IMR-90 (cell line): ENCODE data around the gene KCNMA1. TPM values are rescaled to one million over a fixed set of nuclear protein-coding genes. Genes with fewer than 3 reads are reported as not detected.

Experiments used
- ATAC-seq: fragments of 200-7000 bp; cut with Tn5 transposase; 2 replicates; pipeline ENCODE4 v1.9.1; 2020; ENCODE audit warnings: low read depth, mild to moderate bottlenecking, moderate library complexity
- BruUV-seq: library from RNA; stranded (reverse); fragments of 400-500 nt; replicated peaks from 2 replicates; lab custom pipeline; 2021; lab: Mats Ljungman, UMichigan
- CTCF ChIA-PET: fragments of 300-600 bp; formaldehyde crosslinking; extraction: SDS; loops from one replicate; lab custom pipeline; 2021; ENCODE audit warnings: antibody characterized with exemption; lab: Yijun Ruan, JAX
- POLR2A ChIA-PET: fragments of 300-600 bp; sonication (Branson Sonifier 250); formaldehyde crosslinking; loops from one replicate; lab custom pipeline; 2022; ENCODE audit warnings: antibody characterized with exemption; ENCODE audit not compliant: unreplicated experiment; lab: Charles Lee
- DNase-seq: peaks from one replicate; pipeline ENCODE4 v3.0.0; 2013
- H2AFZ ChIP-seq: replicated peaks from 2 replicates; pipeline ENCODE3; 2013; ENCODE audit warnings: low read length, mild to moderate bottlenecking; ENCODE audit not compliant: poor library complexity
- H2AK5ac ChIP-seq: 2 replicates; pipeline ENCODE4 v1.6.1; 2013; ENCODE audit warnings: low read depth, low read length, inconsistent platforms
- H2AK9ac ChIP-seq: replicated peaks from 2 replicates; pipeline ENCODE3; 2013; ENCODE audit warnings: mild to moderate bottlenecking, low read depth, low read length, moderate library complexity; ENCODE audit not compliant: poor library complexity
- H2BK120ac ChIP-seq: 2 replicates; pipeline ENCODE4 v1.6.1; 2013; ENCODE audit warnings: low read depth, low read length, inconsistent platforms
- H2BK15ac ChIP-seq: 3 replicates; pipeline ENCODE4 v1.6.1; 2013; ENCODE audit warnings: low read depth, low read length, inconsistent platforms
- H2BK20ac ChIP-seq: 2 replicates; pipeline ENCODE4 v1.6.1; 2013; ENCODE audit warnings: low read depth, mild to moderate bottlenecking, inconsistent platforms, low read length, moderate library complexity
- H2BK5ac ChIP-seq: 2 replicates; pipeline ENCODE4 v1.6.1; 2013; ENCODE audit warnings: mild to moderate bottlenecking, low read depth, low read length, inconsistent platforms; ENCODE audit not compliant: poor library complexity, severe bottlenecking
- H3K14ac ChIP-seq: replicated peaks from 2 replicates; pipeline ENCODE4 v1.6.1; 2013; ENCODE audit warnings: low read depth, low read length, inconsistent platforms
- H3K18ac ChIP-seq: 2 replicates; pipeline ENCODE4 v1.6.1; 2013; ENCODE audit warnings: low read depth, low read length, control low read depth
- H3K23ac ChIP-seq: 2 replicates; pipeline ENCODE4 v1.6.1; 2013; ENCODE audit warnings: low read depth, low read length, inconsistent platforms
- H3K27ac ChIP-seq: 2 replicates; pipeline ENCODE4 v1.5.1; 2013; ENCODE audit warnings: mild to moderate bottlenecking, control low read depth, low read length; ENCODE audit not compliant: insufficient read depth
- H3K27me3 ChIP-seq: 2 replicates; pipeline ENCODE4 v1.6.1; 2013; ENCODE audit warnings: low read length; ENCODE audit not compliant: control insufficient read depth, insufficient read depth
- H3K36me3 ChIP-seq: 2 replicates; pipeline ENCODE4 v1.6.1; 2013; ENCODE audit warnings: low read length, mixed read lengths; ENCODE audit not compliant: control insufficient read depth, insufficient read depth
- H3K4ac ChIP-seq: 2 replicates; pipeline ENCODE4 v1.6.1; 2013; ENCODE audit warnings: low read depth, low read length, inconsistent platforms
- H3K4me1 ChIP-seq: 2 replicates; pipeline ENCODE4 v1.6.1; 2013; ENCODE audit warnings: low read length, mixed read lengths; ENCODE audit not compliant: control insufficient read depth, insufficient read depth
- H3K4me2 ChIP-seq: 2 replicates; pipeline ENCODE4 v1.6.1; 2013; ENCODE audit warnings: low read depth, mild to moderate bottlenecking, control low read depth, low read length, moderate library complexity
- H3K4me3 ChIP-seq: 2 replicates; pipeline ENCODE4 v1.5.1; 2013; ENCODE audit warnings: low read depth, mild to moderate bottlenecking, control low read depth, low read length, moderate library complexity; ENCODE audit not compliant: insufficient read depth
- H3K56ac ChIP-seq: 2 replicates; pipeline ENCODE4 v1.6.1; 2013; ENCODE audit warnings: low read length, inconsistent platforms; ENCODE audit not compliant: insufficient read depth; ENCODE audit errors: extremely low read depth
- H3K79me1 ChIP-seq, 2 experiments: 2 replicates each; pipeline ENCODE4 v1.6.1; 2013; ENCODE audit warnings: low read length in 2 of 2, inconsistent platforms in 1 of 2, low read depth in 1 of 2
- H3K9ac ChIP-seq: 2 replicates; pipeline ENCODE4 v1.6.1; 2013; ENCODE audit warnings: low read depth, low read length, control low read depth
- H3K9me1 ChIP-seq: 2 replicates; pipeline ENCODE4 v1.6.1; 2013; ENCODE audit warnings: low read length, inconsistent platforms; ENCODE audit not compliant: insufficient read depth
- H3K9me3 ChIP-seq: 2 replicates; pipeline ENCODE4 v1.6.1; 2013; ENCODE audit warnings: low read length; ENCODE audit not compliant: control insufficient read depth, insufficient read depth
- H4K20me1 ChIP-seq: 2 replicates; pipeline ENCODE4 v1.6.1; 2013; ENCODE audit warnings: low read length, inconsistent platforms; ENCODE audit not compliant: insufficient read depth
- H4K5ac ChIP-seq: 2 replicates; pipeline ENCODE4 v1.6.1; 2013; ENCODE audit warnings: mild to moderate bottlenecking, low read depth, low read length, control low read depth
- H4K8ac ChIP-seq, 2 experiments: 2 replicates each; pipeline ENCODE4 v1.6.1; 2013; ENCODE audit warnings: low read depth in 2 of 2, low read length in 2 of 2, control low read depth in 1 of 2, inconsistent platforms in 1 of 2
- H4K91ac ChIP-seq: 2 replicates; pipeline ENCODE4 v1.6.1; 2013; ENCODE audit warnings: low read depth, low read length, inconsistent platforms; ENCODE audit not compliant: insufficient read depth
- BHLHE40 ChIP-seq: fragments of 150-350 bp; IDR thresholded peaks from 2 replicates; pipeline ENCODE4 v1.6.1; 2016; ENCODE audit warnings: mild to moderate bottlenecking, low read depth, low read length
- CEBPB ChIP-seq: IDR thresholded peaks from 2 replicates; pipeline ENCODE4 v1.6.1; 2012; ENCODE audit warnings: low read depth, low read length, improper control_type of control experiment
- CHD1 ChIP-seq: IDR thresholded peaks from 2 replicates; pipeline ENCODE4 v1.6.1; 2012; ENCODE audit warnings: low read depth, low read length, improper control_type of control experiment
- CTCF ChIP-seq: conservative IDR thresholded peaks from 2 replicates; pipeline ENCODE4 v1.5.1; 2012; ENCODE audit warnings: mild to moderate bottlenecking, low read depth, low read length, improper control_type of control experiment
- MAFK ChIP-seq: IDR thresholded peaks from 2 replicates; pipeline ENCODE4 v1.6.1; 2012; ENCODE audit warnings: low read depth, low read length, improper control_type of control experiment
- MAZ ChIP-seq: IDR thresholded peaks from 2 replicates; pipeline ENCODE4 v1.6.1; 2012; ENCODE audit warnings: low read depth, mild to moderate bottlenecking, low read length, improper control_type of control experiment, moderate library complexity, borderline replicate concordance
- MXI1 ChIP-seq: IDR thresholded peaks from 2 replicates; pipeline ENCODE4 v1.6.1; 2012; ENCODE audit warnings: low read depth, mild to moderate bottlenecking, low read length, moderate library complexity, borderline replicate concordance
- NFE2L2 ChIP-seq: fragments of 150-350 bp; IDR thresholded peaks from 2 replicates; pipeline ENCODE4 v1.6.1; 2016; ENCODE audit warnings: low read depth, mild to moderate bottlenecking, low read length
- POLR2A ChIP-seq: IDR thresholded peaks from 2 replicates; pipeline ENCODE4 v1.6.1; 2012; ENCODE audit warnings: mild to moderate bottlenecking, low read depth, low read length
- RFX5 ChIP-seq: IDR thresholded peaks from 2 replicates; pipeline ENCODE4 v1.8.0; 2012; ENCODE audit warnings: low read depth, mild to moderate bottlenecking, low read length, moderate library complexity
- SMC3 ChIP-seq: fragments of 150-350 bp; IDR thresholded peaks from 2 replicates; pipeline ENCODE4 v1.6.1; 2016; ENCODE audit warnings: low read depth, mild to moderate bottlenecking, antibody characterized with exemption, low read length, moderate library complexity
- dilution Hi-C: fragments of 300-500 bp; cut with HindIII; formaldehyde crosslinking; loops from one replicate; pipeline ENCODE4 v1.14.3; 2018; ENCODE audit warnings: low sequenced_read_pairs; ENCODE audit not compliant: unreplicated experiment
- in situ Hi-C: fragments of 300-500 bp; cut with MboI; formaldehyde crosslinking; loops from 3 replicates; pipeline ENCODE4 v1.14.3; 2019; ENCODE audit warnings: low sequenced_read_pairs, inconsistent platforms, mixed read lengths
- intact Hi-C: fragments of 100-400 bp; cut with micrococcal nuclease; formaldehyde crosslinking; loops from 2 replicates; pipeline ENCODE4 v1.10.0; 2022
- polyA plus RNA-seq, 3 experiments: library from polyadenylated mRNA; depleted of rRNA; stranded (reverse); fragments of >200 nt; gene quantifications; 2 replicates each; pipeline ENCODE4 v1.2.3, GENCODE V29; 2012; ENCODE audit warnings: low replicate concordance in 1 of 3
- total RNA-seq: library from RNA; depleted of rRNA; stranded (reverse); fragments of >200 nt; gene quantifications from 2 replicates; pipeline ENCODE4 v1.2.3, GENCODE V29; 2012
- TF ChIP-seq, protein P1 (sequence below): fragments of 150-350 bp; IDR thresholded peaks from 2 replicates; pipeline ENCODE4 v1.6.1; 2017; ENCODE audit warnings: mild to moderate bottlenecking, antibody characterized with exemption, low read length, low read depth

Gene KCNMA1
- total and polyA plus RNA-seq, 2 of the 4 experiments (the other 2 are of a cell fraction), result 25.6 to 29.6 TPM

DNA sequence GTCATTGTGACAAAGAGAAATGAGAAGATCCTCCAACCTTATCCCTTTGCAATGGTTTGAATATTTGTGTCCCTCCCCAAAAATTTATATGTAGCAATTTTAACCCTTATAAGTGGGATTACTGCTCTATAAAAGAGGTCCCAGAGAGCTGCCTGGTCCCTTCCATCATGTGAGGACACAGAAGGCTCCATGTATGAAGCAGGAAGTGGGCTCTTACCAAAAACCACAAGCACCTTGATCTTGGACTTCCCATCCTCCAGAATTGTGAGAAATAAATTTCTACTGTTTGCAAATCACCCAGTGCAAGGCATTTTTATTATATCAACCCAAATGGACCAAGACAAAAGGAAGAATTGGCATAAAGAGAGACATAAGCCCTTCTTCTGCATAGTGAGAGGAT, 95.7 kb downstream of the KCNMA1 start:
- Histone ChIP-seq H4K20me1 (no peaks in the 10 kb centered on the region), H2AK9ac (no peak overlapping the region), H3K18ac (no peak overlapping the region), H4K8ac (no peak overlapping the region), H2BK20ac (no peak overlapping the region), H3K9me3 (no peaks in the 10 kb centered on the region), H3K27ac (no peak overlapping the region), H2BK120ac (no peak overlapping the region), H3K23ac (no peak overlapping the region), H3K36me3 (no peaks in the 10 kb centered on the region), H3K14ac (no peak overlapping the region), H2BK15ac (no peak overlapping the region), H2AFZ (no peak overlapping the region), H3K4me2 (no peak overlapping the region), H3K4ac (no peak overlapping the region), H3K56ac (no peak overlapping the region), H3K4me1 (peaks cover 6% of the 10 kb centered on the region; the same call in 1 of the 2 replicates), H2AK5ac (no peak overlapping the region), H2BK5ac (no peak overlapping the region), H4K91ac (no peak overlapping the region), H3K79me1 (peaks cover 0 to 6% of the 10 kb centered on the region in 2 experiments; a peak in 1 of 4 replicates), H3K4me3 (no peak overlapping the region), H3K9me1 (peaks cover 4% of the 10 kb centered on the region; the same call in 1 of the 2 replicates), H3K27me3 (no peaks in the 10 kb centered on the region), H4K5ac (no peak overlapping the region), H3K9ac (no peak overlapping the region)
- in situ Hi-C loops, result no loop called here
- BruUV-seq, result no TSS peak
- TF ChIP-seq SMC3, result no peak
- TF ChIP-seq CHD1, result no peak
- TF ChIP-seq MXI1, result no peak
- no peak for TF ChIP-seq NFE2L2
- TF ChIP-seq, protein P1, sequence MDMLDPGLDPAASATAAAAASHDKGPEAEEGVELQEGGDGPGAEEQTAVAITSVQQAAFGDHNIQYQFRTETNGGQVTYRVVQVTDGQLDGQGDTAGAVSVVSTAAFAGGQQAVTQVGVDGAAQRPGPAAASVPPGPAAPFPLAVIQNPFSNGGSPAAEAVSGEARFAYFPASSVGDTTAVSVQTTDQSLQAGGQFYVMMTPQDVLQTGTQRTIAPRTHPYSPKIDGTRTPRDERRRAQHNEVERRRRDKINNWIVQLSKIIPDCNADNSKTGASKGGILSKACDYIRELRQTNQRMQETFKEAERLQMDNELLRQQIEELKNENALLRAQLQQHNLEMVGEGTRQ, result no peak
- no peak for TF ChIP-seq CTCF
- no peak for TF ChIP-seq POLR2A
- no peak for TF ChIP-seq BHLHE40
- TF ChIP-seq MAFK, result no peak
- TF ChIP-seq CEBPB, result no peak
- no peak for TF ChIP-seq RFX5
- TF ChIP-seq MAZ, result no peak
- no peak for ATAC-seq
- CTCF ChIA-PET, result interaction anchor here (1.0 kb wide), 1 partner anchor 11 kb away, joined by 3 read pairs; no protein-coding TSS in a partner anchor
- intact Hi-C loops, result no loop called here
- dilution Hi-C loops, result no loop called here
- no peak for DNase-seq
- POLR2A ChIA-PET, result no interaction called here
